WTC11 (cell line): Measurements from ENCODE around the gene FILIP1L. TPM values are rescaled to one million over a fixed set of nuclear protein-coding genes. Genes with fewer than 3 reads are reported as not detected.
A peak's percentile ranks its signal among the peaks of the same experiment; 100 is the strongest.

ENCODE experiments used
- ATAC-seq: fragments of 200-7000 bp; cut with Tn5 transposase; 2 replicates; pipeline ENCODE4 v1.10.0; 2021; ENCODE audit warnings: mild to moderate bottlenecking, moderate library complexity
- CTCF ChIA-PET: fragments of 300-600 bp; sonication (Branson Sonifier 250); formaldehyde crosslinking; loops from one replicate; lab custom pipeline; 2021; ENCODE audit warnings: antibody characterized with exemption; lab: Charles Lee
- POLR2A ChIA-PET: fragments of 350-600 bp; sonication (Branson Sonifier 250); formaldehyde crosslinking; loops from one replicate; lab custom pipeline; 2021; ENCODE audit warnings: antibody characterized with exemption; lab: Charles Lee
- DNase-seq: peaks from one replicate; pipeline ENCODE4 v3.0.0; 2021; ENCODE audit warnings: low spot score
- H3K27ac Mint-ChIP-seq: 2 replicates; pipeline ENCODE4 v1.8.0; 2021; ENCODE audit warnings: mixed read lengths
- H3K27me3 Mint-ChIP-seq: 2 replicates; pipeline ENCODE4 v1.8.0; 2021; ENCODE audit warnings: low read depth, mild to moderate bottlenecking, moderate library complexity, mixed read lengths
- H3K36me3 Mint-ChIP-seq: 2 replicates; pipeline ENCODE4 v1.8.0; 2021; ENCODE audit warnings: mixed read lengths
- H3K4me1 Mint-ChIP-seq: 2 replicates; pipeline ENCODE4 v1.8.0; 2022; ENCODE audit warnings: mixed read lengths
- H3K4me3 Mint-ChIP-seq: 2 replicates; pipeline ENCODE4 v1.8.0; 2021; ENCODE audit warnings: mild to moderate bottlenecking, moderate library complexity, mixed read lengths
- H3K9me3 Mint-ChIP-seq: 2 replicates; pipeline ENCODE4 v1.8.0; 2021; ENCODE audit warnings: mixed read lengths
- CREM ChIP-seq: sonication (generic); formaldehyde crosslinking; IDR thresholded peaks from 2 replicates; pipeline ENCODE4 v1.8.1; 2022; ENCODE audit warnings: mild to moderate bottlenecking, missing genetic modification reagents, moderate library complexity
- FOXJ3 ChIP-seq: sonication (generic); formaldehyde crosslinking; IDR thresholded peaks from 2 replicates; pipeline ENCODE4 v1.9.0; 2021; ENCODE audit warnings: missing genetic modification reagents, mild to moderate bottlenecking, borderline replicate concordance
- GRHL2 ChIP-seq: fragments of 250-450 bp; sonication (Bioruptor Pico); IDR thresholded peaks from 2 replicates; pipeline ENCODE4 v1.8.0; 2022; ENCODE audit warnings: mild to moderate bottlenecking, moderate library complexity; ENCODE audit not compliant: insufficient replicate concordance, severe bottlenecking
- HMGA2 ChIP-seq: fragments of 250-450 bp; sonication (Bioruptor Pico); IDR thresholded peaks from 2 replicates; pipeline ENCODE4 v1.4.0; 2021; ENCODE audit warnings: mild to moderate bottlenecking, moderate library complexity
- JAZF1 ChIP-seq: fragments of 250-450 bp; sonication (Bioruptor Pico); IDR thresholded peaks from 2 replicates; pipeline ENCODE4 v1.9.0; 2021; ENCODE audit warnings: moderate library complexity, mild to moderate bottlenecking, inconsistent platforms
- NFE2L1 ChIP-seq: sonication (generic); formaldehyde crosslinking; IDR thresholded peaks from 2 replicates; pipeline ENCODE4 v1.8.1; 2023; ENCODE audit warnings: missing genetic modification reagents
- PRRX2 ChIP-seq: fragments of 250-450 bp; sonication (Bioruptor Pico); IDR thresholded peaks from 2 replicates; pipeline ENCODE4 v1.8.0; 2021; ENCODE audit warnings: mild to moderate bottlenecking
- TCF7 ChIP-seq: sonication (generic); formaldehyde crosslinking; IDR thresholded peaks from 2 replicates; pipeline ENCODE4 v1.8.0; 2022; ENCODE audit warnings: mild to moderate bottlenecking, low read depth, missing genetic modification reagents, moderate library complexity
- ZBTB21 ChIP-seq: sonication (generic); formaldehyde crosslinking; IDR thresholded peaks from 2 replicates; pipeline ENCODE4 v1.8.1; 2023; ENCODE audit warnings: mild to moderate bottlenecking, missing genetic modification reagents, borderline replicate concordance
- ZNF219 ChIP-seq: sonication (generic); formaldehyde crosslinking; IDR thresholded peaks from 2 replicates; pipeline ENCODE4 v1.8.0; 2023; ENCODE audit warnings: missing genetic modification reagents, mild to moderate bottlenecking, borderline replicate concordance
- ZNF416 ChIP-seq: fragments of 250-450 bp; sonication (Bioruptor Pico); IDR thresholded peaks from 2 replicates; pipeline ENCODE4 v1.9.0; 2021; ENCODE audit warnings: mild to moderate bottlenecking, inconsistent platforms
- total RNA-seq: library from RNA; stranded (reverse); gene quantifications from 3 replicates; pipeline ENCODE4 v1.2.3, GENCODE V29; 2021
- TF ChIP-seq, protein P1 (sequence below): sonication (generic); formaldehyde crosslinking; IDR thresholded peaks from 2 replicates; pipeline ENCODE4 v1.8.1; 2022; ENCODE audit warnings: missing genetic modification reagents, borderline replicate concordance
- TF ChIP-seq, protein P2 (sequence below): sonication (generic); formaldehyde crosslinking; IDR thresholded peaks from 2 replicates; pipeline ENCODE4 v1.8.1; 2023; ENCODE audit warnings: mild to moderate bottlenecking, missing genetic modification reagents
- TF ChIP-seq, protein P3 (sequence below): fragments of 200-600 bp; IDR thresholded peaks from 2 replicates; pipeline ENCODE4 v1.8.0; 2022; ENCODE audit warnings: antibody characterized with exemption
- TF ChIP-seq, protein P4 (sequence below): sonication (generic); formaldehyde crosslinking; IDR thresholded peaks from 2 replicates; pipeline ENCODE4 v1.8.1; 2023; ENCODE audit warnings: mild to moderate bottlenecking, missing genetic modification reagents
- TF ChIP-seq, protein P5 (sequence below): sonication (generic); formaldehyde crosslinking; IDR thresholded peaks from 2 replicates; pipeline ENCODE4 v1.8.1; 2022; ENCODE audit warnings: low read depth, missing genetic modification reagents, borderline replicate concordance

FILIP1L gene
- total RNA-seq, 1 experiment from 2014 or later = 0.17 TPM

DNA sequence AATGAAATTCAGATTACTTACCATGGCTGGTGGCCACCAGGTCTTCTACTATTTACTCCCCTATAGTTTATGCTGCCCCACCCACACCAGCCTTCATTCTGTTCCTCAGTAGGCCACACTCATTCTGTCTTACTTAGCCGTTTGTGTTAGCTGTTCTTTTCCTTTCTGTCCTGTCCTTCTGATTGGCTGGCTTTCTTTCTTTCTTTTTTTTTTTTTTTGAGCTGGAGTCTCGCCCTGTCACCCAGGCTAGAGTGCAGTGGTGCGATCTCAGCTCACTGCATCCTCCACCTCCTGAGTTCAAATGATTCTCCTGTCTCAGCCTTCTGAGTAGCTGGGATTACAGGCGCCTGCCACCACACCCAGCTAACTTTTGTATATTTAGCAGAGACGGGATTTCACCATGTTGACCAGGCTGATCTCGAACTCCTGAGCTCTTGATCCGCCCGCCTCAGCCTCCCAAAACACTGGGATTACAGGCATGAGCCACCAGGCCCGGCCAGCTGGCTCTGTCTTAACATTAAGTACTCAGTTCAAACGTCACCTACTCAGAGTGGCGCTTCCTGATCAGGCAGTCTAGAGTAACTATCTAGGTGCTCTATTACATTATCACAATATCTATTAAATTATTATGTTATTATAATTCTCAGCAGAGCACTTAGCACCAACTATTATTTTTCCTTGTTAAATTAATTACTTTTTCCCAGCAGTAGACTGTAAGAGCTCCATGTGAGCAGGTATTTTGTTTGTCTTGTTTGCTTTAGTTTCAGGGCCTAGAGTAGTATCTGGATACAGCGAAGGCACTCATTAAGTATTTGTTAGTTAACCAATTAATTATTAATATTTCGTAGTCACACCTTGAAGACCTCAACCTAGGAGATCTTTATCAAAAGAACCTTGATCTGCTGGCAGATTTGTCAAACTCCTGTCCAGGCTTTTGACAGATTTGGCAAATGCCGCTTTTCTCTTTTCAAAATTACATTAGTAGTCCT is 290.3 kb downstream of the FILIP1L start:
- H3K27me3 Mint-ChIP-seq = no peaks in the 10 kb centered on the region
- DNase-seq (no peak), ATAC-seq (peak; percentile 71)
- TF ChIP-seq JAZF1 (no peak), HMGA2 (CRISPR knock-in tag) (no peak), ZNF219 (CRISPR knock-in tag) (no peak)
- peaks cover 12% of the 10 kb centered on the region for H3K4me1 Mint-ChIP-seq
- ChIA-PET CTCF (interaction anchor here (0.6 to 3.9 kb wide), 5 partner anchors 8 to 830 kb away, joined by 3 to 27 read pairs (median 4); no protein-coding TSS in a partner anchor), POLR2A (interaction anchor here (0.6 to 1.4 kb wide), 4 partner anchors 9 to 1301 kb away, joined by 3 to 9 read pairs (median 4); partner anchors contain the start of genes CLDND1 and TBC1D23)
- no peaks in the 10 kb centered on the region for H3K9me3 Mint-ChIP-seq
- 0 out of 2 replicates have a peak, but pooled peaks cover 3% of the 10 kb centered on the region for H3K36me3 Mint-ChIP-seq
- H3K27ac Mint-ChIP-seq = peak overlapping the region; percentile 2; the same call in 1 of the 2 replicates
- no peak overlapping the region for H3K4me3 Mint-ChIP-seq

DNA sequence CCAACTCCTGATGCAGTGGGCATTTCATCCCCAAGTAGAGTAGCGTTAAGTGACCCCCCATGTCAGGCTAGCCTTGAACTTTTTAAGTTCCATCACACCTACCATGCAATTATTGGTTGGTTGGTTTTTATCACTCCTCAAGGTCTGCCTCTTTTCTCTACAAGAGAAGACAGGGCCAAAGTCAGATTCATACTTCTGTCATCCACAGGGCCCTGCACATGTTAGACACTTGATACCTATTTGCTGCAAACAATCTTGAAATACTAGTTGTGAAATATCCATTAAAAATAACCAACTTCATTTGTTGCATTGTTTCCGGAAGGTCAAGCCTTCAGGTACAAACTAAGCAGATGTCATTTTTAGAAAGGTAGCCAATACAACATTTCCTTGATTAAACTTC is 295.5 kb downstream of the FILIP1L start:
- peaks cover 23% of the 10 kb centered on the region for H3K4me1 Mint-ChIP-seq
- POLR2A ChIA-PET = no interaction called here
- DNase-seq = no peak
- H3K36me3 Mint-ChIP-seq = 0 out of 2 replicates have a peak, but pooled peaks cover 3% of the 10 kb centered on the region
- TF ChIP-seq, protein P1, sequence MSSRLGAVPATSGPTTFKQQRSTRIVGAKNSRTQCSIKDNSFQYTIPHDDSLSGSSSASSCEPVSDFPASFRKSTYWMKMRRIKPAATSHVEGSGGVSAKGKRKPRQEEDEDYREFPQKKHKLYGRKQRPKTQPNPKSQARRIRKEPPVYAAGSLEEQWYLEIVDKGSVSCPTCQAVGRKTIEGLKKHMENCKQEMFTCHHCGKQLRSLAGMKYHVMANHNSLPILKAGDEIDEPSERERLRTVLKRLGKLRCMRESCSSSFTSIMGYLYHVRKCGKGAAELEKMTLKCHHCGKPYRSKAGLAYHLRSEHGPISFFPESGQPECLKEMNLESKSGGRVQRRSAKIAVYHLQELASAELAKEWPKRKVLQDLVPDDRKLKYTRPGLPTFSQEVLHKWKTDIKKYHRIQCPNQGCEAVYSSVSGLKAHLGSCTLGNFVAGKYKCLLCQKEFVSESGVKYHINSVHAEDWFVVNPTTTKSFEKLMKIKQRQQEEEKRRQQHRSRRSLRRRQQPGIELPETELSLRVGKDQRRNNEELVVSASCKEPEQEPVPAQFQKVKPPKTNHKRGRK (CRISPR knock-in tag) = no peak
- TF ChIP-seq PRRX2 (no peak), ZBTB21 (CRISPR knock-in tag) (no peak), TCF7 (CRISPR knock-in tag) (no peak), ZNF416 (CRISPR knock-in tag) (no peak), NFE2L1 (CRISPR knock-in tag) (no peak), FOXJ3 (CRISPR knock-in tag) (no peak), GRHL2 (CRISPR knock-in tag) (no peak), CREM (CRISPR knock-in tag) (no peak)
- TF ChIP-seq, protein P2, sequence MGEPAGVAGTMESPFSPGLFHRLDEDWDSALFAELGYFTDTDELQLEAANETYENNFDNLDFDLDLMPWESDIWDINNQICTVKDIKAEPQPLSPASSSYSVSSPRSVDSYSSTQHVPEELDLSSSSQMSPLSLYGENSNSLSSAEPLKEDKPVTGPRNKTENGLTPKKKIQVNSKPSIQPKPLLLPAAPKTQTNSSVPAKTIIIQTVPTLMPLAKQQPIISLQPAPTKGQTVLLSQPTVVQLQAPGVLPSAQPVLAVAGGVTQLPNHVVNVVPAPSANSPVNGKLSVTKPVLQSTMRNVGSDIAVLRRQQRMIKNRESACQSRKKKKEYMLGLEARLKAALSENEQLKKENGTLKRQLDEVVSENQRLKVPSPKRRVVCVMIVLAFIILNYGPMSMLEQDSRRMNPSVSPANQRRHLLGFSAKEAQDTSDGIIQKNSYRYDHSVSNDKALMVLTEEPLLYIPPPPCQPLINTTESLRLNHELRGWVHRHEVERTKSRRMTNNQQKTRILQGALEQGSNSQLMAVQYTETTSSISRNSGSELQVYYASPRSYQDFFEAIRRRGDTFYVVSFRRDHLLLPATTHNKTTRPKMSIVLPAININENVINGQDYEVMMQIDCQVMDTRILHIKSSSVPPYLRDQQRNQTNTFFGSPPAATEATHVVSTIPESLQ (CRISPR knock-in tag) = no peak
- TF ChIP-seq, protein P3, sequence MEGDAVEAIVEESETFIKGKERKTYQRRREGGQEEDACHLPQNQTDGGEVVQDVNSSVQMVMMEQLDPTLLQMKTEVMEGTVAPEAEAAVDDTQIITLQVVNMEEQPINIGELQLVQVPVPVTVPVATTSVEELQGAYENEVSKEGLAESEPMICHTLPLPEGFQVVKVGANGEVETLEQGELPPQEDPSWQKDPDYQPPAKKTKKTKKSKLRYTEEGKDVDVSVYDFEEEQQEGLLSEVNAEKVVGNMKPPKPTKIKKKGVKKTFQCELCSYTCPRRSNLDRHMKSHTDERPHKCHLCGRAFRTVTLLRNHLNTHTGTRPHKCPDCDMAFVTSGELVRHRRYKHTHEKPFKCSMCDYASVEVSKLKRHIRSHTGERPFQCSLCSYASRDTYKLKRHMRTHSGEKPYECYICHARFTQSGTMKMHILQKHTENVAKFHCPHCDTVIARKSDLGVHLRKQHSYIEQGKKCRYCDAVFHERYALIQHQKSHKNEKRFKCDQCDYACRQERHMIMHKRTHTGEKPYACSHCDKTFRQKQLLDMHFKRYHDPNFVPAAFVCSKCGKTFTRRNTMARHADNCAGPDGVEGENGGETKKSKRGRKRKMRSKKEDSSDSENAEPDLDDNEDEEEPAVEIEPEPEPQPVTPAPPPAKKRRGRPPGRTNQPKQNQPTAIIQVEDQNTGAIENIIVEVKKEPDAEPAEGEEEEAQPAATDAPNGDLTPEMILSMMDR = no peak
- TF ChIP-seq, protein P4, sequence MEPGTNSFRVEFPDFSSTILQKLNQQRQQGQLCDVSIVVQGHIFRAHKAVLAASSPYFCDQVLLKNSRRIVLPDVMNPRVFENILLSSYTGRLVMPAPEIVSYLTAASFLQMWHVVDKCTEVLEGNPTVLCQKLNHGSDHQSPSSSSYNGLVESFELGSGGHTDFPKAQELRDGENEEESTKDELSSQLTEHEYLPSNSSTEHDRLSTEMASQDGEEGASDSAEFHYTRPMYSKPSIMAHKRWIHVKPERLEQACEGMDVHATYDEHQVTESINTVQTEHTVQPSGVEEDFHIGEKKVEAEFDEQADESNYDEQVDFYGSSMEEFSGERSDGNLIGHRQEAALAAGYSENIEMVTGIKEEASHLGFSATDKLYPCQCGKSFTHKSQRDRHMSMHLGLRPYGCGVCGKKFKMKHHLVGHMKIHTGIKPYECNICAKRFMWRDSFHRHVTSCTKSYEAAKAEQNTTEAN (CRISPR knock-in tag) = no peak
- TF ChIP-seq, protein P5, sequence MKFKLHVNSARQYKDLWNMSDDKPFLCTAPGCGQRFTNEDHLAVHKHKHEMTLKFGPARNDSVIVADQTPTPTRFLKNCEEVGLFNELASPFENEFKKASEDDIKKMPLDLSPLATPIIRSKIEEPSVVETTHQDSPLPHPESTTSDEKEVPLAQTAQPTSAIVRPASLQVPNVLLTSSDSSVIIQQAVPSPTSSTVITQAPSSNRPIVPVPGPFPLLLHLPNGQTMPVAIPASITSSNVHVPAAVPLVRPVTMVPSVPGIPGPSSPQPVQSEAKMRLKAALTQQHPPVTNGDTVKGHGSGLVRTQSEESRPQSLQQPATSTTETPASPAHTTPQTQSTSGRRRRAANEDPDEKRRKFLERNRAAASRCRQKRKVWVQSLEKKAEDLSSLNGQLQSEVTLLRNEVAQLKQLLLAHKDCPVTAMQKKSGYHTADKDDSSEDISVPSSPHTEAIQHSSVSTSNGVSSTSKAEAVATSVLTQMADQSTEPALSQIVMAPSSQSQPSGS (CRISPR knock-in tag) = no peak
- TF ChIP-seq, all 79 proteins: peak for 0
- H3K27me3 Mint-ChIP-seq = no peaks in the 10 kb centered on the region
- peak overlapping the region; percentile 83 for H3K4me3 Mint-ChIP-seq
- CTCF ChIA-PET = interaction anchor here (1.8 kb wide), 1 partner anchor 13 kb away, joined by 9 read pairs; no protein-coding TSS in a partner anchor
- ATAC-seq = no peak
- no peaks in the 10 kb centered on the region for H3K9me3 Mint-ChIP-seq
- no peak overlapping the region for H3K27ac Mint-ChIP-seq
